ENCODE data around the gene APOF. TPM values are rescaled to one million over a fixed set of nuclear protein-coding genes. Genes with fewer than 3 reads are reported as not detected.

The APOF gene
- total RNA-seq, 1 donor from 2014 or later: not detected

Other genes starting within 250 kb of the APOF start
- gene RPL41, start 246.2 kb downstream of the APOF start, total RNA-seq: 3,831 and 3,993 TPM in 2 replicates
- 8.9 and 11.2 TPM in 2 replicates for gene ZC3H10, start 244.6 kb downstream of the APOF start, total RNA-seq
- 155 and 158 TPM in 2 replicates for gene ESYT1, start 234.6 kb downstream of the APOF start, total RNA-seq
- gene MYL6B, start 210.3 kb downstream of the APOF start, total RNA-seq: 63.3 and 68.9 TPM in 2 replicates
- 717 and 752 TPM in 2 replicates for gene MYL6, start 204.5 kb downstream of the APOF start, total RNA-seq
- 127 and 130 TPM in 2 replicates for gene SMARCC2, start 173.4 kb downstream of the APOF start, total RNA-seq
- gene RNF41, start 140.9 kb downstream of the APOF start, total RNA-seq: 39.8 and 41.1 TPM in 2 replicates
- 94.7 and 96.0 TPM in 2 replicates for gene NABP2, start 138.5 kb downstream of the APOF start, total RNA-seq
- gene SLC39A5, start 132.8 kb downstream of the APOF start, total RNA-seq: 0.86 and 1.6 TPM in 2 replicates
- 68.0 and 69.0 TPM in 2 replicates for gene ANKRD52, start 104.5 kb downstream of the APOF start, total RNA-seq
- gene COQ10A, start 95.9 kb downstream of the APOF start, total RNA-seq: 17.0 TPM in 2 replicates
- gene CS, start 62.5 kb downstream of the APOF start, total RNA-seq: 311 and 317 TPM in 2 replicates
- gene CNPY2, start 46.9 kb downstream of the APOF start, total RNA-seq: 165 and 169 TPM in 2 replicates
- gene PAN2, start 28.9 kb downstream of the APOF start, total RNA-seq: 31.3 and 34.7 TPM in 2 replicates
- gene IL23A, start 24.0 kb downstream of the APOF start, total RNA-seq: 36.0 and 36.9 TPM in 2 replicates
- gene STAT2, start 2.8 kb downstream of the APOF start, total RNA-seq: 64.9 and 68.4 TPM in 2 replicates
- gene TIMELESS, start 86.6 kb upstream of the APOF start, total RNA-seq: 46.5 and 48.8 TPM in 2 replicates
- not detected in 2 replicates for gene MIP, start 91.8 kb upstream of the APOF start, total RNA-seq
- 5.2 and 5.5 TPM in 2 replicates for gene SPRYD4, start 105.7 kb upstream of the APOF start, total RNA-seq
- 1.9 and 2.4 TPM in 2 replicates for gene GLS2, start 125.3 kb upstream of the APOF start, total RNA-seq
- gene RBMS2, start 159.0 kb upstream of the APOF start, total RNA-seq: 4.1 and 5.8 TPM in 2 replicates